EH (cell line): Measurements from ENCODE around the gene CUZD1.

Experiments used
- DNase-seq: peaks from one replicate; pipeline ENCODE4 v3.0.0-alpha.2; 2015; ENCODE audit warnings: low read depth

The CUZD1 gene

GRCh38 chr10:122855745-122856144 is 10.1 kb upstream of the CUZD1 start:
- peak; percentile 17 for DNase-seq

GRCh38 chr10:122854648-122855047 is 9.0 kb upstream of the CUZD1 start:
- DNase-seq, result peak; percentile 86

GRCh38 chr10:122853665-122854313 is 8.1 kb upstream of the CUZD1 start:
- DNase-seq, result peak; percentile 73

GRCh38 chr10:122852261-122852660 is 6.6 kb upstream of the CUZD1 start:
- peak; percentile 57 for DNase-seq

- DNase-seq, result peak; percentile 67
Observed at GRCh38 chr10:122850705-122851640, 5.3 kb upstream of the CUZD1 start.

GRCh38 chr10:122849900-122850605 is 4.4 kb upstream of the CUZD1 start:
- DNase-seq, result no peak

GRCh38 chr10:122849090-122849489 is 3.4 kb upstream of the CUZD1 start:
- DNase-seq, result no peak

- DNase-seq, result no peak
Observed at GRCh38 chr10:122847782-122848604, 2.3 kb upstream of the CUZD1 start.

- DNase-seq, result no peak
Observed at GRCh38 chr10:122844146-122844545, 1.5 kb downstream of the CUZD1 start.

- no peak for DNase-seq
Observed at GRCh38 chr10:122841569-122841968, 4.1 kb downstream of the CUZD1 start.

GRCh38 chr10:122839505-122839904 is 6.2 kb downstream of the CUZD1 start:
- DNase-seq, result no peak

- no peak for DNase-seq
Observed at GRCh38 chr10:122838880-122839279, 6.8 kb downstream of the CUZD1 start.

- no peak for DNase-seq
Observed at GRCh38 chr10:122835908-122836307, 9.7 kb downstream of the CUZD1 start.

GRCh38 chr10:122830965-122831353 is 14.7 kb downstream of the CUZD1 start:
- DNase-seq, result no peak

GRCh38 chr10:122830273-122830964 is 15.2 kb downstream of the CUZD1 start:
- no peak for DNase-seq

GRCh38 chr10:122829454-122829853 is 16.2 kb downstream of the CUZD1 start:
- no peak for DNase-seq

- DNase-seq, result no peak
Observed at GRCh38 chr10:122828716-122829255, 16.9 kb downstream of the CUZD1 start.

GRCh38 chr10:122827302-122827701 is 18.4 kb downstream of the CUZD1 start:
- DNase-seq, result no peak

GRCh38 chr10:122822973-122823690 is 22.5 kb downstream of the CUZD1 start:
- no peak for DNase-seq

GRCh38 chr10:122821808-122822207 is 23.8 kb downstream of the CUZD1 start:
- no peak for DNase-seq
